K562 (cell line): ENCODE results near the gene CUTC. TPM values are rescaled to one million over a fixed set of nuclear protein-coding genes. Genes with fewer than 3 reads are reported as not detected.
A peak's percentile ranks its signal among the peaks of the same experiment; 100 is the strongest.

Source experiments
- ATAC-seq: fragments of 200-7000 bp; cut with Tn5 transposase; 3 replicates; pipeline ENCODE4 v1.9.1; 2020; ENCODE audit warnings: moderate library complexity
- BruUV-seq: library from RNA; stranded (reverse); fragments of 400-500 nt; replicated peaks from 2 replicates; lab custom pipeline; 2021; lab: Mats Ljungman, UMichigan
- CTCF ChIA-PET: fragments of 300-600 bp; formaldehyde crosslinking; extraction: SDS; loops from one replicate; lab custom pipeline; 2021; ENCODE audit warnings: low intra/inter-chr PET ratio; lab: Yijun Ruan, JAX
- POLR2A ChIA-PET: fragments of 300-600, 350-650 bp; sonication (Branson Sonifier 250); formaldehyde crosslinking; extraction: SDS; loops from one replicate; lab custom pipeline; 2021; ENCODE audit warnings: antibody characterized with exemption, inconsistent platforms; lab: Yijun Ruan, JAX
- DNase-seq, 4 experiments: peaks; one replicate each; pipeline versions ENCODE4 v3.0.0 to v3.0.0-alpha.2; 2011 to 2018; ENCODE audit warnings: low spot score in 3 of 4, mixed read lengths in 3 of 4; ENCODE audit errors: extremely low read depth in 1 of 4
- FAIRE-seq: peaks from 2 replicates; lab custom pipeline; 2011; peaks lifted over from hg19 to GRCh38; lab: Jason Lieb, UNC
- H2AFZ ChIP-seq: 2 replicates; pipeline ENCODE4 v1.6.0; 2011; ENCODE audit warnings: low read depth, low read length, control low read depth, inconsistent platforms
- H3K27ac ChIP-seq: fragments of 200-600 bp; 3 replicates; pipeline ENCODE4 v1.8.0; 2011; ENCODE audit warnings: low read depth, mild to moderate bottlenecking, control low read depth, inconsistent platforms, low read length, moderate library complexity, mixed read lengths; ENCODE audit errors: extremely low read depth
- H3K27me3 ChIP-seq, 2 experiments: fragments of 300-600 bp in 1 of 2; 2 replicates in 1 of 2; 3 replicates in 1 of 2; pipeline versions ENCODE4 v1.6.0 to v1.8.0; 2011; ENCODE audit warnings: inconsistent platforms in 2 of 2, low read length in 2 of 2, mild to moderate bottlenecking in 1 of 2, mixed read lengths in 1 of 2, moderate library complexity in 1 of 2; ENCODE audit not compliant: control insufficient read depth in 2 of 2, insufficient read depth in 2 of 2
- H3K36me3 ChIP-seq: fragments of 300-600 bp; 3 replicates; pipeline ENCODE4 v1.8.0; 2011; ENCODE audit warnings: mild to moderate bottlenecking, low read length, inconsistent platforms; ENCODE audit not compliant: control insufficient read depth, insufficient read depth
- H3K4me1 ChIP-seq, 2 experiments: fragments of 200-600 bp in 1 of 2; replicated peaks in 1 of 2; 2 replicates in 1 of 2; 3 replicates in 1 of 2; pipeline versions ENCODE4 v1.5.1 to v1.8.0; 2011; ENCODE audit warnings: inconsistent platforms in 2 of 2, low read length in 2 of 2, mild to moderate bottlenecking in 1 of 2, mixed read lengths in 1 of 2, moderate library complexity in 1 of 2; ENCODE audit not compliant: control insufficient read depth in 2 of 2, insufficient read depth in 2 of 2
- H3K4me2 ChIP-seq: 2 replicates; pipeline ENCODE4 v1.6.1; 2011; ENCODE audit warnings: low read length, control low read depth, inconsistent platforms, mixed read lengths; ENCODE audit not compliant: insufficient read depth
- H3K4me3 ChIP-seq: fragments of 200-600 bp; sonication (generic), shearing (Covaris generic); 2 replicates; pipeline ENCODE4 v1.5.1; 2016; ENCODE audit warnings: control low read depth, inconsistent platforms
- H3K79me2 ChIP-seq: fragments of 200-600 bp; 3 replicates; pipeline ENCODE4 v1.8.0; 2011; ENCODE audit warnings: low read length, inconsistent platforms; ENCODE audit not compliant: control insufficient read depth, insufficient read depth
- H3K9ac ChIP-seq, 2 experiments: 2 replicates each; pipeline versions ENCODE4 v1.6.0 to v1.6.1; 2011; ENCODE audit warnings: low read depth in 2 of 2, low read length in 2 of 2, control low read depth in 1 of 2, inconsistent platforms in 1 of 2, mild to moderate bottlenecking in 1 of 2, mixed read lengths in 1 of 2; ENCODE audit not compliant: insufficient read depth in 1 of 2
- H3K9me1 ChIP-seq: one replicate; pipeline ENCODE4 v1.6.0; 2011; ENCODE audit warnings: inconsistent platforms, mild to moderate bottlenecking, low read length, moderate library complexity; ENCODE audit not compliant: control insufficient read depth, insufficient read depth
- H3K9me3 ChIP-seq: replicated peaks from 2 replicates; pipeline ENCODE4 v1.5.1; 2011; ENCODE audit warnings: low read depth, low read length, inconsistent platforms; ENCODE audit not compliant: control insufficient read depth, insufficient read depth
- H4K20me1 ChIP-seq: replicated peaks from 2 replicates; pipeline ENCODE4 v1.6.1; 2011; ENCODE audit warnings: low read length, inconsistent platforms, mixed read lengths; ENCODE audit not compliant: control insufficient read depth, insufficient read depth
- ATF1 ChIP-seq, 2 experiments: fragments of 450-650 bp in 1 of 2; IDR thresholded peaks; 2 replicates each; pipeline ENCODE4 v1.6.1; 2016; ENCODE audit warnings: missing compliant biosample characterization in 1 of 2, missing genetic modification characterization in 1 of 2
- BDP1 ChIP-seq: IDR thresholded peaks from 3 replicates; pipeline ENCODE4 v1.6.1; 2011; ENCODE audit not compliant: insufficient read length, insufficient read depth
- DACH1 ChIP-seq: fragments of 450-650 bp; IDR thresholded peaks from 2 replicates; pipeline ENCODE4 v1.6.1; 2018; ENCODE audit not compliant: partially characterized antibody
- DPF2 ChIP-seq: fragments of 450-650 bp; IDR thresholded peaks from 2 replicates; pipeline ENCODE4 v1.6.1; 2016
- EP400 ChIP-seq: fragments of 450-650 bp; IDR thresholded peaks from 2 replicates; pipeline ENCODE4 v1.6.1; 2017; ENCODE audit warnings: antibody characterized with exemption, mild to moderate bottlenecking, moderate library complexity
- ETV1 ChIP-seq: fragments of 450-650 bp; conservative IDR thresholded peaks from 2 replicates; pipeline ENCODE4 v1.6.1; 2016; ENCODE audit warnings: missing genetic modification characterization, control low read depth, low read depth, missing compliant biosample characterization
- JUND ChIP-seq, 2 experiments: IDR thresholded peaks; 2 replicates in 1 of 2; 3 replicates in 1 of 2; pipeline ENCODE4 v1.6.1; 2011; ENCODE audit warnings: borderline replicate concordance in 2 of 2, low read depth in 2 of 2, low read length in 2 of 2, improper control_type of control experiment in 1 of 2, missing biosample characterization in 1 of 2, missing genetic modification characterization in 1 of 2, missing genetic modification reagents in 1 of 2
- LARP7 ChIP-seq: fragments of 450-650 bp; IDR thresholded peaks from 2 replicates; pipeline ENCODE4 v1.6.1; 2016
- NONO ChIP-seq, 2 experiments: fragments of 200-400 bp in 1 of 2; fragments of 450-650 bp in 1 of 2; formaldehyde crosslinking in 1 of 2; IDR thresholded peaks; 2 replicates each; pipeline ENCODE4 v1.6.1; 2017; ENCODE audit warnings: low read depth in 2 of 2, mild to moderate bottlenecking in 2 of 2, moderate library complexity in 2 of 2, low read length in 1 of 2
- POLR2H ChIP-seq: IDR thresholded peaks from 2 replicates; pipeline ENCODE4 v1.6.1; 2016; ENCODE audit warnings: missing genetic modification characterization, low read depth, mild to moderate bottlenecking, control low read depth, missing compliant biosample characterization, moderate library complexity
- PTTG1 ChIP-seq: fragments of 450-650 bp; IDR thresholded peaks from 2 replicates; pipeline ENCODE4 v1.6.1; 2016; ENCODE audit warnings: low read depth, mild to moderate bottlenecking, missing genetic modification characterization, missing compliant biosample characterization
- SMARCA4 ChIP-seq: fragments of 450-650 bp; IDR thresholded peaks from 2 replicates; pipeline ENCODE4 v1.6.1; 2016
- SMARCE1 ChIP-seq: fragments of 450-650 bp; IDR thresholded peaks from 2 replicates; pipeline ENCODE4 v1.7.1; 2016; ENCODE audit warnings: mild to moderate bottlenecking
- TCF3 ChIP-seq: sonication (generic); formaldehyde crosslinking; IDR thresholded peaks from 2 replicates; pipeline ENCODE4 v1.4.0; 2020; ENCODE audit warnings: mild to moderate bottlenecking, missing genetic modification reagents
- ZBTB12 ChIP-seq: fragments of 250-450 bp; sonication (Bioruptor Pico); IDR thresholded peaks from 2 replicates; pipeline ENCODE4 v1.4.0; 2020
- ZFP30 ChIP-seq: fragments of 250-450 bp; sonication (Bioruptor Pico); IDR thresholded peaks from 2 replicates; pipeline ENCODE4 v1.8.0; 2022; ENCODE audit warnings: moderate library complexity, mild to moderate bottlenecking, inconsistent platforms, borderline replicate concordance
- ZNF316 ChIP-seq: fragments of 450-650 bp; IDR thresholded peaks from 2 replicates; pipeline ENCODE4 v1.6.1; 2016
- WGBS: fragments of 100-300 bp; shearing (Covaris generic); methylation state at CpG from one replicate; pipeline ENCODE4 v1.1.6; 2016; ENCODE audit warnings: low coverage, mixed read lengths; ENCODE audit not compliant: insufficient coverage; ENCODE audit errors: missing lambda C conversion rate; 5-methylcytosine and 5-hydroxymethylcytosine counted together
- in situ Hi-C: fragments of 300-500 bp; cut with MboI; formaldehyde crosslinking; loops from 4 replicates; pipeline ENCODE4 v1.15.0; 2018; ENCODE audit warnings: inconsistent platforms, mixed read lengths
- intact Hi-C: fragments of 100-400 bp; cut with micrococcal nuclease; formaldehyde crosslinking; loops from 2 replicates; pipeline ENCODE4 v1.14.2; 2022
- polyA plus RNA-seq, 8 experiments: library from polyadenylated mRNA; depleted of rRNA in 4 of 8; stranded (reverse) in 5 of 8; unstranded in 3 of 8; fragments of >200 nt; fragmentation: Nextera tagmentation in 2 of 8; fragmentation: Illumina TruSeq in 1 of 8; extraction: Ambion mirVana in 2 of 8; extraction: Trizol in 1 of 8; gene quantifications; 2 replicates each; pipeline versions ENCODE4 v1.2.1 to v1.2.3, GENCODE V29; 2011 to 2014; ENCODE audit warnings: inconsistent platforms in 1 of 8, missing spikeins in 1 of 8
- total RNA-seq, 7 experiments: library from RNA; depleted of rRNA in 6 of 7; stranded (reverse); fragments of >200 nt in 6 of 7; fragmentation: Illumina TruSeq in 2 of 7; extraction: Trizol in 2 of 7; gene quantifications; 2 replicates each; pipeline versions ENCODE4 v1.2.1 to v1.2.3, GENCODE V29; 2011 to 2021; ENCODE audit warnings: low replicate concordance in 1 of 7
- TF ChIP-seq, protein P1 (sequence below): fragments of 250-450 bp; sonication (Bioruptor Pico); IDR thresholded peaks from 2 replicates; pipeline ENCODE4 v1.5.0; 2020; ENCODE audit warnings: mild to moderate bottlenecking
- TF ChIP-seq, protein P2 (sequence below): fragments of 250-450 bp; sonication (Bioruptor Pico); IDR thresholded peaks from 2 replicates; pipeline ENCODE4 v1.8.0; 2022; ENCODE audit warnings: moderate library complexity, mild to moderate bottlenecking, inconsistent platforms

Gene CUTC
- total and polyA plus RNA-seq, 9 of the 15 experiments (the other 6 are each of a cell fraction or from before 2014, with no cell fraction given) = 18.6 to 69.3 (median 32.3) TPM

DNA sequence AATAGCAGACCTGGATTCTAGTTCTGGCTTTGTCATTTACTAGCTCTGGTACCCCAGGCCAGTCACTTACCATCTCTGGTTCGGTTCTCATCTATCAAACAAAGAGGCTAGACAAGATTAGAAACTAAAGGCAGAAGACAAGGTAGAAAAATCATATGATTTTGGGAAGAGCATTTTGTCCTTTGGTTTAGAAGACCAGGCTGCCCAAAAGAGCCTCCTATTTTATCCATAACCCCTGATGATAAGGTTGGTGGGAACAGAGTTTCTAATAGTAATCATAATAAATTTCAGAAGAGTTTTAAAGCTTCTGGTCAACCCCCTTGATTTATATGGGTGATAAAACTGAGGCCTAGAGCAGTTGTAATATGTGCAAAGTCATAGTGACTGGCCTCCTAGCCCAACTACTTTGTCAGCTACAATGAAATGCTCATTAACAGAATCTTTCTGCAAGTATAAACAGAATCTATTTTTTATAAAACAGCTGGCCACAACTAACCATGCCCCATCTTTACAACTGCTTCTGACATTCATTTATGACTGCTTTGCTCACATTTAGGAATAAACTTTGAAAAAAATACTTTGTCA is 23.5 kb upstream of the CUTC start:
- Histone ChIP-seq H3K9ac (peak overlapping the region in 1 of 2 experiments; percentile 33; a peak in 1 of 4 replicates), H3K4me1 (peaks cover 0 to 31% of the 10 kb centered on the region in 2 experiments; a peak in 3 of 5 replicates), H3K4me3 (no peak overlapping the region), H3K9me1 (no peaks in the 10 kb centered on the region), H3K27ac (peak overlapping the region; percentile 85), H2AFZ (peak overlapping the region; percentile 22; the same call in 1 of the 2 replicates), H3K36me3 (peaks cover 51% of the 10 kb centered on the region; the same call in 2 of the 3 replicates), H3K9me3 (no peaks in the 10 kb centered on the region), H3K4me2 (no peak overlapping the region), H3K27me3 (no peaks in the 10 kb centered on the region), H4K20me1 (no peaks in the 10 kb centered on the region), H3K79me2 (no peaks in the 10 kb centered on the region)
- 0% methylated on average over 1 of the region's 1 CpG for WGBS
- ChIA-PET POLR2A (interaction anchor here (0.6 to 0.8 kb wide), 3 partner anchors 146 to 278 kb away, joined by 3 read pairs; partner anchors contain the start of gene GOT1), CTCF (no interaction called here)
- in situ Hi-C loops (loop anchor here (25.0 kb wide), 1 partner anchor 271 kb away; the partner anchor contains the start of gene GOT1), intact Hi-C loops (no loop called here)
- FAIRE-seq (peak; percentile 83), DNase-seq (peak in 2 of 4 experiments; percentile 40 to 54), ATAC-seq (peak; percentile 84)
- no TSS peak for BruUV-seq
- TF ChIP-seq PTTG1 (tag) (no peak), SMARCA4 (0 out of 2 replicates have a peak, but pooled peaks have one; percentile 16), EP400 (peak; percentile 21; the same call in 1 of the 2 replicates), TCF3 (no peak), ZBTB12 (CRISPR knock-in tag) (no peak), ZFP30 (CRISPR knock-in tag) (no peak), JUND (IDR thresholded peaks at IDR 0.05; ENCODE audit: borderline replicate concordance, low read depth, low read length) (no peak), JUND (tag; IDR thresholded peaks at IDR 0.05; ENCODE audit: borderline replicate concordance, low read depth, low read length) (peak; percentile 18; the same call in 1 of the 3 replicates), BDP1 (no peak), SMARCE1 (peak; percentile 23; the same call in 1 of the 2 replicates), LARP7 (no peak), POLR2H (tag) (0 out of 2 replicates have a peak, but pooled peaks have one; percentile 30), DACH1 (peak; percentile 20), ZNF316 (peak; percentile 93), DPF2 (peak; percentile 63), ETV1 (tag) (0 out of 2 replicates have a peak, but pooled peaks have one; percentile 15), NONO (IDR thresholded peaks at IDR 0.05; ENCODE audit: low read depth in 2 of 2, low read length in 1 of 2) (no peak), ATF1 (CRISPR knock-in tag; IDR thresholded peaks at IDR 0.05) (no peak), ATF1 (tag; IDR thresholded peaks at IDR 0.05) (no peak)
- TF ChIP-seq, protein P1, sequence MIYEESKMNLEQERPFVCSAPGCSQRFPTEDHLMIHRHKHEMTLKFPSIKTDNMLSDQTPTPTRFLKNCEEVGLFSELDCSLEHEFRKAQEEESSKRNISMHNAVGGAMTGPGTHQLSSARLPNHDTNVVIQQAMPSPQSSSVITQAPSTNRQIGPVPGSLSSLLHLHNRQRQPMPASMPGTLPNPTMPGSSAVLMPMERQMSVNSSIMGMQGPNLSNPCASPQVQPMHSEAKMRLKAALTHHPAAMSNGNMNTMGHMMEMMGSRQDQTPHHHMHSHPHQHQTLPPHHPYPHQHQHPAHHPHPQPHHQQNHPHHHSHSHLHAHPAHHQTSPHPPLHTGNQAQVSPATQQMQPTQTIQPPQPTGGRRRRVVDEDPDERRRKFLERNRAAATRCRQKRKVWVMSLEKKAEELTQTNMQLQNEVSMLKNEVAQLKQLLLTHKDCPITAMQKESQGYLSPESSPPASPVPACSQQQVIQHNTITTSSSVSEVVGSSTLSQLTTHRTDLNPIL = no peak
- TF ChIP-seq, protein P2, sequence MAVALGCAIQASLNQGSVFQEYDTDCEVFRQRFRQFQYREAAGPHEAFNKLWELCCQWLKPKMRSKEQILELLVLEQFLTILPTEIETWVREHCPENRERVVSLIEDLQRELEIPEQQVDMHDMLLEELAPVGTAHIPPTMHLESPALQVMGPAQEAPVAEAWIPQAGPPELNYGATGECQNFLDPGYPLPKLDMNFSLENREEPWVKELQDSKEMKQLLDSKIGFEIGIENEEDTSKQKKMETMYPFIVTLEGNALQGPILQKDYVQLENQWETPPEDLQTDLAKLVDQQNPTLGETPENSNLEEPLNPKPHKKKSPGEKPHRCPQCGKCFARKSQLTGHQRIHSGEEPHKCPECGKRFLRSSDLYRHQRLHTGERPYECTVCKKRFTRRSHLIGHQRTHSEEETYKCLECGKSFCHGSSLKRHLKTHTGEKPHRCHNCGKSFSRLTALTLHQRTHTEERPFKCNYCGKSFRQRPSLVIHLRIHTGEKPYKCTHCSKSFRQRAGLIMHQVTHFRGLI (CRISPR knock-in tag) = 0 out of 2 replicates have a peak, but pooled peaks have one; percentile 18
